GM21423 (cell line): Measurements from ENCODE around the gene RAD18.

Experiments used
- ATAC-seq: cut with Tn5 transposase; IDR thresholded peaks from one replicate; pipeline ENCODE4 v1.9.1; 2021; ENCODE audit warnings: mild to moderate bottlenecking, moderate library complexity; ENCODE audit not compliant: unreplicated experiment

The RAD18 gene, protein sequence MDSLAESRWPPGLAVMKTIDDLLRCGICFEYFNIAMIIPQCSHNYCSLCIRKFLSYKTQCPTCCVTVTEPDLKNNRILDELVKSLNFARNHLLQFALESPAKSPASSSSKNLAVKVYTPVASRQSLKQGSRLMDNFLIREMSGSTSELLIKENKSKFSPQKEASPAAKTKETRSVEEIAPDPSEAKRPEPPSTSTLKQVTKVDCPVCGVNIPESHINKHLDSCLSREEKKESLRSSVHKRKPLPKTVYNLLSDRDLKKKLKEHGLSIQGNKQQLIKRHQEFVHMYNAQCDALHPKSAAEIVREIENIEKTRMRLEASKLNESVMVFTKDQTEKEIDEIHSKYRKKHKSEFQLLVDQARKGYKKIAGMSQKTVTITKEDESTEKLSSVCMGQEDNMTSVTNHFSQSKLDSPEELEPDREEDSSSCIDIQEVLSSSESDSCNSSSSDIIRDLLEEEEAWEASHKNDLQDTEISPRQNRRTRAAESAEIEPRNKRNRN

DNA sequence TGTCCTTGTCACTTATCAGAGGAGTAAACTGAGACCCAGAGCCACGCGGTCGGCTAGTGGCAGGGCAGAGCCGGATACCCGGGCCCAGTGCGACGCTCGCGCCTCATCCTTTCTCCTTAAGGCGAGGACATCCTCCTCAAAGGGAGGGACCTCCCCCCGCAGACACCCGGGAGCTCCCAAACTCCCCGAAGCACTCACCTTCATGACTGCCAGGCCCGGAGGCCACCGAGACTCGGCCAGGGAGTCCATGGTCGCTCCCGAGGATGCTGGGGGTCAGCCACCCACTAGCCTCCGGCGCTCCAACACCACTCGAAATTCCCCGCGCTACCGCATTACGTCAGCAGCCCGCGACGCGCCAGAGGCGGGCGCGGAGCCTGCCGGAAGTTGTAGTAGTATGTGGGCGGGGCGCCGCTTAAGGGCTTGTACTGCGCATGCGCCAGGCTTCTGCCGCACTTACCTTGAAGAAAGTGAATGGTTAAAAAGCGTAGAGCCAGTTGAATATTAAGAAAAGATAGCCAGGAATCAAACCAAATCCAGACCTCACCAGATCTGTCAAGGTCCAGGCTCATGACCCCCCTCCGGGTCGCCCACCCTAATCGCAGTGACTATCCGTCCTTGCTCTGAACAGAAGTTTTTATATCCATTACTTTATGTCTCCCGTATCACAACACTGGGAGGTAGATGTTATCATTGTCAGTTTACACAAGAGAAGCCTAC lies at the start of gene RAD18:
RAD18 (minus strand) TSS at position 336 of the 717 bp plus-strand sequence; CDS start at position 249, 87 bp downstream.
- ATAC-seq: peak; percentile 90

DNA sequence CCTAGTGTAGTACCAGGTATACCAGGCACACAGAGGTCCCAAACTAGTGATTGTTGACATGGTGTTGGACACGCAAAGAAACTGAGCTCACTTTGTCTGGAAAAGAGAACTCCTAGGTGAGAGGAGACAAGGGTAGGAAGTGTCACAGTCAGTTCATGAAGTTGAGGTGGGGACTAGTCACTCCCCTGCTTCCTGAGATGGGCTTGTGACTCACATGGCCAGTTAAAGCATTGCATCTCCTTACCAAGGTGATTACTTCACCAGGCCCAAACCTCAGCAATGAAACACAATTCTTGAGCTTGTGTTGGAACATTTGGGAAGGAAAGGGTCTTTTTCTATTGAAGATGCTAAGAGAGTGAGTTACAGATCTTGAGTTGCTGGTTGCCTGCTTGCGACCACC lies 49.2 kb upstream of the RAD18 start:
- no peak for ATAC-seq

DNA sequence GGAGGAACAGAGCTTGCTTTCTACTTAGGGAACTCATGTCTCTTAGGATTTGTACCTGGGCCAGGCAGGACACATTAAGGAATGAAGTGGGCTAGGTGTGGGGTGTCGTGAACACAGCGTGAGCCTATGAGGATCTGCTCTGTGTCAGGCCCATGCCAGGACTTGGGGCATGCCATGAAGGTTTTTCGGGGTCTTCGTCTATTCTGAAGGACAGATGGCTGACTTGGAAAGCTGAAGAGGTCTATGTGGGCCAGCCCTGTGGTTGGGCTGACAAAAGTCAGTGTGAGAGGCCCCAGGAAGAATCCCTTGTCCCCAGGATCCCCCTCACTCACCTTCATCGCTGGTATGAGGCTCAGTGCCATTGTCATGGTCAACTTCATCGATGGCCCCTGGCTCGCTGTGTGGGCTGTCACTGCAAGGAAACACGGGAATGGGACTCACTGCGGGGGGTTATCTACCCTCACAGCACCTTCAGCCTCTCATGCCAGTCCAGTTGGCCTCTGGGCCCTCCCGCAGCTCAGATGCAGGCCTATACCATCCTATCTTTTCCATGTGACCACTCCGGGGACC lies 46.8 kb upstream of the RAD18 start:
- ATAC-seq: no peak

DNA sequence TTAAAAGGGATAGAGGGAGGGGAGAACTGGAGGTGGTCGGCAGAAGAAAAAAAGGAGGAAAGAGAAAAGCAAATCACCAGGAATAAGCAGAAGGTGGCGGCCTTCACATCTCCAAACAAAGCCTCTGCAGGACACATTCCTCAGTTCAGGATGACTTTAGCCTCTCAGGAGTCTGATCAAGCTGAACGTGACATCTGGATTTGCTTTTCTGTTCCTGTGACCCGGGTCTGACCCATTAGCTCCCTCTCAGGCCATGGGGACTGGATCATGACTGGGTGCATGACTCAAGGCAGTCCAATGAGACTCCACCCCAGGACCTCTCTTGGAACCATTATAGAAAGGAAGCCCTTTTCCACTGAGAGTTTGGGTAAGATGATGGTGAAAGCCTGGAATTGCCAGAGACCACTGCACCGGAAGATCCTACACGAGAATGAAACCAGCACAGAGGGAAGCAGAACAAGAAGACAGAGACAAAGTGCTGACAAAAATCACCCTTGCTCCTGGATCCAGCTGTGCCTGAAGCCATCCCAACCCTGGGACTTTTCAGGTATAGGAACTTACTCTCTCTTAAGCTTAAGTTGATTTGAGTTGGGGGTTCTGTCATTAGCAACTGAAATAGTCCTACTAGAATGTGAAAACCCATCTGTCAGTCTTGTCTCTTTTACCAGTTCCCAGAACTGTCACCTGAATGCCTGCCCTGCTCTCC lies 45.4 kb upstream of the RAD18 start:
- no peak for ATAC-seq

DNA sequence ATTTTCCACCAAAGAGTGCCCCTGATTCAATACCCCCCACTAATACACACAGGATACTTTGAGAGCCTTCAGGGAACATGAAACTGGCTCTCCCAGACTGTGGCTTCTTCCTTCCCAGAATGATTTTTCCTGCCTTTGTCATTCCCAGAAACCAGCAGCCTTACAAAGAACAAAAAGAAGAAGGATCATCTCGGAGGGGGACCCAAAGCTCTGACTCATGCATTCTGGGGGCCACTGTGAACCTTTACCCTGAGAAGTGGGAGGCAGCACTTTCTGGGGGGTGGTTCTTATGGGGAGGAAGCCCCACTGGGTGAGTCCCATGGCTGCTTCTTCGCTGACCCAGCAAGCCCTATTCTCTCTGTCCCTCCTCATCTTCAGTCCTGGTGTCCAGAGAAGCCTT lies 44.7 kb upstream of the RAD18 start:
- no peak for ATAC-seq

DNA sequence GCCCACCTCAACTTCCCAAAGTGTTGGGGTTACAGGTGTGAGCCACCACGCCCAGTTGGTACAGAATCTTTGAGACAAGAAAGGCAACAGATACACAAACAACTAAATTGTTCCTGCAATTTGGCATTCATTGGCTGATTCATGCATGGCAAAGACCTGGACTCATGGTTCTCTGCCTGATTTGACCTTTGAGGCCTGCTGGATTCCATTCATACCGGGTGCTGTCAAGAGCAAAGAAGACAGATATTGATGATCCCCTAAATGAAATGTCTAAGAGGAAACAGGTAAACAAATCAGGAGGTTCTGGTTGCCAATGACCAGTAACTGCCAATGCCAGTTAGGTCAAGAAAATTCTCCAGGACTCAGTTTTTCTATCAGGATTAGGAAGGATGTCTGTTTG lies 43.9 kb upstream of the RAD18 start:
- ATAC-seq: no peak

DNA sequence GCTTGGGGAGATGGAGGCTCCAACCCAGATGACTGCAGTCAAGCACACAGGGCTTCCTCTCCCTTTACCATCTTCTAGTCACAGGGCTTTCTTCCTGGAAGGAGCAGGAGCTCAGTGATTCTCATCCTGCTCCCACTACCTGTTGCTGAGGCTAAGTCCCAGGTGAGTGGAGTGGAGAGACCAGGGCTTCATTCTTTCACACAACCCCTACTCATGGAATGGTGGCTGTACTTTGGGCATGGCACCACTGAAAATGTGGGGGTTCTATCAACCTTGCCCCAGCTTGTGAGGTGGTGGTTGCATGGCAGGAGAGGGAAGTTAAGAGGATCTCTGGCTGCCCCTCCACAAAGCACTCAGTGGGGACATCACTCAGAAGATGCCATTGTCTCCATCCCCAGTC lies 36.8 kb upstream of the RAD18 start:
- ATAC-seq: no peak

DNA sequence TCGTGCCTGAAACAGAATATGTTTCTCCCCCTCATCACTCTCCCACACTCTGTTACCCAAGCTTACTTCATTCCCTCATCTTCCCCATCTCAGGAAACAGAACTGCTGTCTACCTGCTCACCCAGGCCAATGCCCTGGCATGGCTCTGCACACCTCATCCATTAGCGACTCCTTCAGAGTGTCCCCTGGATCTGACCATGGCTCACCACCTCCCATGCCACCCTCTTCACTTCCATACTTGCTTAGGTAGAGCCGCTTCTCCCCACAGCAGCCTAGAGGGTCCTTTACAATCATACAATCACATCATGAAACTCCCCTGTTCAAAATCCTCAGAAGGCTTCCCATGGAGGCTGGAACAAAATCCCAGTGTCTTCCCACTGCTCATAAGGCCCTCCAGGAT lies 33.9 kb upstream of the RAD18 start:
- ATAC-seq: no peak

DNA sequence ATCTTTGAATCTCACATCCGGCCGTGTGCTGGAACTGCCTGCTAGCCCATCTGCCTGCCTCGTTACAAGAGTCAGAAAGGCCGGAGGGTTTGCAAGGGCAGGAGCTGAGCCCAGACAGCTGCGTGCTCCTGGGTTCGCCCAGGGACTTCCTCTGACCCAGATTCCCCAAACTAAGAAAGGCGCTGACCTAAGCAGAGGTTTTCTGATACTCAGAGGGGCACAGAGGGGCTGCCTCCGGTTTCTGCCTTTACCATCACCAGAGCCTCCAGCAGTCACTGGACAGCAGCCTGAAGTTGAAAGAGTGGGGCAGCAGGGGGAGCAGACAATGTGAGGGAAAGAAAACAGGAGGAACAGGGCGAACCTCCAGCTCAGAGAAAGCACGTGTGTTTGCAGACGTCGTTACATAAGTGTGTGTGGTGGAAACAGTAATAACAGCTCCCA lies 33.4 kb upstream of the RAD18 start:
- ATAC-seq: no peak

DNA sequence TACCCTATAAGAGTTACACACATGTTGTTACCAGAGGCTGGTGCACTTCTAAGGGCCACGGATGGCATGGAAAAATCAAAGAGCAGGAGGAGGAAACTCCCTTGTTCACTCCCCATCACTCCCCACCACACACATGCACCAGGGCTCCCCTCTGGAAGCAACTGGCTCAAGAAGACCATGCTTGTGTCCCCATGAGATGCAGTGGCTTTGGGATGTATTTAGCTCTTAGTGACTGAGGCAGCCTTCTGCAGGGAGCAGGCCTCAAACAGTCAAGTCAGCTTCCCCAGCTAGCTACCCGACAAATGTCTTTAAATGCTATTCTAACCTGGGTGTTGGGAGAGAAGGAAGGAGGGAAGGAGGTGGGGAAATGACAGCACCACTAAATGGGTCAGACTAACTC lies 32.9 kb upstream of the RAD18 start:
- ATAC-seq: no peak

DNA sequence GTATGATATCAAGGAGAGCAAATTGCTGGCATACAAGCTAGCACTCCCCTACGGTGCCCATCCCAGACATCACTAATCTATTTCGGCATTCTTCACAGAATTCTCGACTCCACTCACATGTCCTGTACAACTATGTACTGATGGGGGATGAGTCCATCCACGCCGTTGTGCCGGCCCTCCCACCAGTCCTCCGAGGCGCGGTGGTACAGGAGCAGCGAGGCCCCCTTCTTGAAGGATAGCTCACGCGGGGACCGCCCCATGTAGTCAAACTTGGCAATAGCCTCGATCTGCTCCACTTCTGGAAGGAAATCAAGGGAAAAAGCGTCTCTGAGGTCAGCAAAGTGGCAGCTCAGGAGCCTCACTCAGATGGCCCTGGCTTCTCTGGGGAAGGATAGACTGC lies 31.0 kb upstream of the RAD18 start:
- no peak for ATAC-seq

DNA sequence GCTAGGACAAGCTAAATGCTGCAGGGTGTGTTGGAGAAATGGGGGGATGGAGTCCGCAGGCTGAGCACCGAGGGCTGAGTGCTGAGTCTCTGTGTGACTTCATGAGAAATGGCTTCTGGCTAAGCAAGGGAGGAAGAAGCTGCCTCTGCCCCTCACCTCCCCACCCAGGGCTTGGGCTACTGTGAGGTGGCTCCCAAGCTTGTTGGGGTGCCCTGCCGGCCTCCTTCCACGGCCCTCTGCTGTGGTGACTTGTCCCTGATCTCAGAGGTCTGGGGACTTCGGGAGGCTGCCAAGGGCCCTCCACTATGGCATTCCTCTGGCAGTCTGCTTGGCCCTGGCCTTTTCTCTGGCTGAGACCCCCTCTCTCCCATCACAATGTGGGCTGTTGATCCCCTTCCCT lies 30.1 kb upstream of the RAD18 start:
- no peak for ATAC-seq

DNA sequence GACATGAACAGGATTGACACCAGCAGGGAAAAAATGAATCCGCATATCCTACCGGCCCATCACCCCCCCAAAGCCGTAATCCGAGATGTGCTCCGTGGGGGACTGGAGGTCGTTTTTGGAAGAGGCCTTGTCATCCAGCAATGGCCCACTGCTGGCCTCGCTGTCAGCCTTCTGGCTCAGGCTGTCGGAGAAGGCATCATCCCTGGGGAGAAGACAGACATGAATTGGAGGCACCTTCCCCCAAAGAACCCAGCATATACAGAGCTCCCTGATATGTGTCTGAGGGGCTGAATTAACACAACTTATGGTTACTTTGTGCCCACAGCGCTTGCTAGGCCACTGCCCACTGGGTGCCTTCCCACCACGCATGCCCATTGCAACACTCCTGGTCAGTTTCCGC lies 29.6 kb upstream of the RAD18 start:
- no peak for ATAC-seq

DNA sequence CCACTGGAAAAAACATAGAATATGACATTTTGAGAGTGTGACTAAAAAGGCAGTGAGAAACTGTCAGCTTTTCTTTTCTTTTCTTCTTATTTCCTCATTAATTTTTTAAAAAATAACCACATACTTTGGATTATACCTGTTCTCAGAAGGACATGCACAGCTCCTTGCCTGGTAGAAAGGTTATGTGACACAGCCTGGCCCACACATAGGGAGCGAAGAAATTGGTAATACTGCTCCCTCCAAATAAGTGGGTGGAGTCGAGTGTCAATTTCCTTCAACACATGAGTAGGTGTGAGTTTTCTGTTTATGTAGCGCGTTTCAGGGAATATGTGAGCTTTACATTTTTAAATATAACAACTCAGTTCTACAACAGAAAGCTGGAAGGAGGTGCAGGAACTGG lies 28.9 kb upstream of the RAD18 start:
- ATAC-seq: no peak

DNA sequence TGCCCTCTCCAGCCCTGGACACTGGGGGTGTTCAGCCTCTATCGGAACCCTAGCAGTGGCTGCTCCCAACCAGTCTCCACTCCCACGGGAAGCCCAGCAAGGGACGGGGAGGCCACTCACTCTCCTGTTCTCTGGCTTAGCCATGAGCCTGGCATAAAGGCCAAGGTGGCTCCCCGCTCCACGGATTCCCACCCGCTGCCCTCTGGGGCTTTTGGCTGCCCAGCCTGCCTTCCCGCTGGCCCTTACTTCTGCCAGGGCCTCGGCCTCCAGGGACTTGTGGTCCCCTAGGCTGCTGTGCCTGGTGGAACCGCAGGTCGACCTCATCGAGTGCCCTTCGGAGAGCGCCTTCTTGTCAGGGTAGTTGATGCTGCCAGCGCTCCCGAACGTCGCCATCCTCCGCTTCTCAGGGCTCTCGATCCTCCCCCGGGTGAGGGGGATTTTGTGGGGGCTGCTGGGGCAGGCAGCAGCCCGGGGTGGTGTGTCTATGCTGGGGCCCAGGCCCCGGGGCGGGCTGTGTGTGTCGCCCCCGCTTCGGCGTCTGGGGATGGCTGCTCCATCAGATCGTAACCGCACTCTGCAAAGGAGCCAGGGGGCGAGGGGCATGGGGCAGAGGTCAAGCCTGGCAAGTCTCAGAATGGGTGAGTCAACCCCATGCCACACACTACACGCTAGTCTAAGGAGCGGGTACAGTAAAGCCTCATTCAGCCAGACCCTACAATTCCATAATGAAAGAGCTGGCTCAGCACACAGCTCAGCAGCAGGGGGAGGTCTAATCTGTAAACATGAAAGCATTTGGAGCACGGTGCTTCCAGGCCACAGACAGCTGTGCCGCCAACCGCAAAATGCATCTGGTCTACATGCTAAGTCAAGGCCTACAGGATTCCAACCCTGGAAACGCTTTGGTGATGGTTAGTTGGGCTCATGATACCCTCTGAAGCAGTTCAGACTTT lies 27.3 kb upstream of the RAD18 start:
- ATAC-seq: no peak

DNA sequence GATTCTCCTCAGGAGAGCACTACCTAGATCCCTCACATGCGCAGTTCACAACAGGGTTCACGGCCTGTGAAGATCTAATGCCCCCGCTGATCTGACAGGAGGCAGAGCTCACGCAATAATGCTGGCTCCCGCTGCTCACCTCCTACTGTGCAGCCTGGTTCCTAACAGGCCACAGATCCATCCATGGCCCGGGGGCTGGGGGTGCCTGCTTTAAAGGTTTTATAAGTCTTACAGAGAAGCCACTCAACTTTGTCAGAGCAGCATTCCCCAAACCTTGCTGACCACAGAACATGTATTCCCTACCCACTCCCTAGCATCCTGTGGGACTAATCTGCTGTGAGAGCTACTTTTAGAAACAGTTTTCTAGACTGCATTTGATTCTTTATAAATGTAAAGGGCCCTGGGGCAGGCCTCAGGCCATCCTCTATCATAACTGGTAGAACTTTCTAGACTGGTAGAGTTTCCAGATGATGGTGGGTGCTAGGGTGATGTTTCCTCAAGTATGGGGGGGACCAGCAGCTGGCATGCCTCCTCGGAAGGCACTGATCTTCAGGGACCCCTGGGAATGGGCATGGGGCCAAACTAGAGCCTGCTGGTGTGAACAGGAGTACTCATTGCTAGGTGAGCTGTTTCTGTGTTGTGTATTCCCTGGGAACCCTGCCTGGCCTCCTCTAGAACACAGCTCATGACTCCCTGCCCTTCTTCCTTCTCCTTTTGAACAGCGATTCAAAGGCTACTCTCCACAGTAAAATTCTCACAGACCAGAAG lies 25.7 kb upstream of the RAD18 start:
- no peak for ATAC-seq

DNA sequence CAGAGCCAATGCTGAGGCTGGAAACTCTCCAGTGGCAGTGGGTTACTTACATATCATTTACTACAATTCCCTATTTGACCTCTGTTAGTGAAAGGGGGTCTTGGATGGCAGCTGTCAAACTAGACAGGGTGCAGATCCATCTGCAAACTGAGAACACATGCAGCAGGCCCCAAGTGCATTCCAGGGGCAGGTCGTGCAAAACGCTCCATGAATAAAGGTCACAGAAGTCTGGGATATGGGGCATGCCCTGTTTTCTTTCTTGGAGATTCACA lies 25.0 kb upstream of the RAD18 start:
- no peak for ATAC-seq

DNA sequence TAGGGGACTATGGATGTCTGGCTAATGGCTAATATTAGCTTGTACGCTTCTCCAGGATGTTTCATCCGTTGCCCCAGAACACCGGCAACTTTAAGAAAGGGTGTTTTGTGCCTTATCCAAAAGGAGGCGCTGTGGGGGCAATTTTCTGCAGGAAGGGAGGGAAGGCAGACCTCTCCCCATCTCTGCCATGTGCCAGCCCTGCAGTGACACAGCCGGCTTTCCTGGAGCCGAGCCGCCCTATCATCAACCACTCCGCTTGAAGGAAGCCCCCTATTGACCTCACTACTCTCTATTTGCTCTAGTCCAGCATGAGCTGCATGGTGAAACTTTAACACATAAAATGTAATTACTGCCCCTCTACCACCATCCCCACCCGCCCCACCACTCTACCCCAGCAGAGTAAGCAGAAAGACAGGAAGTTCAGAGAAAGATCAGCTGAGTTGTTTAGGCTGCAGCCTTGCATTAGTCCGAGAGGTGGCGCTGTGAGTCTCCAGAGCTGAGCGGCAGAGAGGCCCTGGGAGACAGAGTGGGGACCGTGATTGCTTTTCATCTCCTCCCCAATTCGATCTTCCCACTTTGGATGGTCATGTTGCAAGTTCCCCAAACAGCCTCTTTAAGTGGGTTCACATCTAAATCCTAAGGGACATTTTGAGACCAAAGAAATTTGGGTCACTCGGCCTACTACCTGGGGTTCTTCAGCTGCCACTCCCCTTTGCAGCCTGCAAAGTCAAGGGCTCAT lies 24.5 kb upstream of the RAD18 start:
- peak; percentile 75 for ATAC-seq

DNA sequence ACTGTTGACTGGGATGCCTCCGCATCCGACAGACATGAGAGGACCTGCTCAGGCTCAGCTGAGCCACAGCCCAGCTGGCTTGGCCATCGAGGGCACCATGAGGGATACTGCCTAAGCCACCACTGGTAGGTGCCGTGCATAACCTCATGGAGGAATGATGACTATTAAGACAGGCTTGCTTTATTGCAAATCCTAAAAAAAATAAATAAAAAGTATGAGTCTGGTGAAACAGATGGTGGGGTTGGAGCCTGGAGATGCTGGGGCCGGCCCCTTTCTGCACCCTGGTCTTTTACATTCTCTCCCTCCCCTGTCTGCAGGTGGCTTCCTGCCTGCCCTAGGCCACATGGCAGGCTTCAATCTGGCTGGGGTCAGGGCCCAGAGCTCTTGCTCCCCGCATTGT lies 24.0 kb upstream of the RAD18 start:
- ATAC-seq: no peak
